Activated B cell treated with CpG ODN at 0.5 μM for 24 hours (primary cell): Measurements from ENCODE around the gene WNT9A. TPM values are rescaled to one million over a fixed set of nuclear protein-coding genes. Genes with fewer than 3 reads are reported as not detected.

Experiments
- ATAC-seq: fragments of 200-7000 bp; cut with Tn5 transposase; one replicate; pipeline ENCODE4 v1.10.0; 2021; ENCODE audit warnings: low read depth, mild to moderate bottlenecking, moderate library complexity
- CTCF ChIA-PET: fragments of 350-600 bp; sonication (Branson Sonifier 250); formaldehyde crosslinking; loops from one replicate; lab custom pipeline; 2021; ENCODE audit warnings: antibody characterized with exemption; lab: Charles Lee
- POLR2A ChIA-PET: fragments of 350-600 bp; sonication (Branson Sonifier 250); formaldehyde crosslinking; loops from one replicate; lab custom pipeline; 2021; ENCODE audit warnings: antibody characterized with exemption; lab: Charles Lee
- DNase-seq: peaks from one replicate; pipeline ENCODE4 v3.0.0; 2022
- H3K27ac Mint-ChIP-seq: one replicate; pipeline ENCODE4 v1.8.0; 2020; ENCODE audit warnings: mixed read lengths
- H3K27me3 Mint-ChIP-seq: one replicate; pipeline ENCODE4 v1.8.0; 2021; ENCODE audit warnings: mixed read lengths
- H3K36me3 Mint-ChIP-seq: one replicate; pipeline ENCODE4 v1.8.0; 2021; ENCODE audit warnings: low read depth, mixed read lengths
- H3K4me1 Mint-ChIP-seq: one replicate; pipeline ENCODE4 v1.8.0; 2021; ENCODE audit warnings: mixed read lengths
- H3K4me3 Mint-ChIP-seq: one replicate; pipeline ENCODE4 v1.8.0; 2020; ENCODE audit warnings: mild to moderate bottlenecking, mixed read lengths
- H3K9me3 Mint-ChIP-seq: one replicate; pipeline ENCODE4 v1.8.0; 2020; ENCODE audit warnings: mixed read lengths
- intact Hi-C: fragments of 100-400 bp; cut with micrococcal nuclease; formaldehyde crosslinking; loops from one replicate; pipeline ENCODE4 v1.15.1; 2024
- total RNA-seq: library from RNA; stranded (reverse); gene quantifications from 2 replicates; pipeline ENCODE4 v1.2.3, GENCODE V29; 2022
- TF ChIP-seq, protein P1 (sequence below): fragments of 200-600 bp; IDR thresholded peaks from one replicate; pipeline ENCODE4 v1.8.0; 2022; ENCODE audit warnings: antibody characterized with exemption, mild to moderate bottlenecking

Gene WNT9A
- total RNA-seq, 1 donor from 2014 or later, result not detected

DNA sequence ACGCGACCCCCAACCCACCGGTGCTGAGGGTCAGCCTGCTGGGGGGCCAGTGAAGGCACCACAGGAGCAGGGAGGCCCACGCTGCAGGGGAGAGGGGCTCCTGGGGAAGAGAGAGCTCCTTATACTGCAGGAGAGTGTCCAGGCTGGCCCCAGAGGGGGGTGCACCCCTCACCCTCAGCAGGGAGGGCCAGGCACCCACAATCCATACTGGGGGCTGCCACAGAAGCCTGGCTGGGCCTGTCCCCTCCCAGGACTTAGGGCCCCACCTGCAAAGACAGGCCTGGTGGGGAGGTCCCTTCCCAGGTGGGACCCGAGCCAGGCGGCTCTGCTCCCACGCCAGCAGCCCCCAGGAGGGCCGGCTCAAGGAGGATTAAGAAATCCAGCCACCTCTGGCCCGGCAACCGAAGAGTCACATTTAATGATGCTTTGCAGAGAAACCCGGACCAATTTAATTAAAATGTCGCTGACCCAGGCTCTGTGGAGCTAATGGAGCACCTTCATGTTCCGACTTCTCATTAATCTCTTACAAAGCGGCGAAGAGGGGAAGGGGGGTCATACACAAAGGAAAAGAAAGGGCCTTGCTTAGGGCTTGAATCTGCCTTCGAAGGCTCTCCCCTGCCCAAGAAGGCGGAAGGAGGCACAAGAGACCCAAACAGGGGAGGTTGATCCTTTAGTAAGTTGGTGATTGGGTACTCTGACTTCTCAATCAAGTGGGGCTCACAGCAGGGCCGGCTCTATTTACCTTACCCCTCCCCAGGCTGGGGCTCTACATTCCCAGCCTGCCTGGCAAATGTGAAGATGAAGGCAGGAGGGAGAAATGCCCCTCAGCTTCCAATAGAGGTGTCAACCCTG, 25.0 kb downstream of the WNT9A start:
- POLR2A ChIA-PET, result no interaction called here
- Mint-ChIP-seq H3K4me3 (no peak overlapping the region), H3K9me3 (no peaks in the 10 kb centered on the region), H3K4me1 (no peaks in the 10 kb centered on the region), H3K27ac (no peak overlapping the region), H3K27me3 (no peaks in the 10 kb centered on the region), H3K36me3 (no peaks in the 10 kb centered on the region)
- TF ChIP-seq, protein P1, sequence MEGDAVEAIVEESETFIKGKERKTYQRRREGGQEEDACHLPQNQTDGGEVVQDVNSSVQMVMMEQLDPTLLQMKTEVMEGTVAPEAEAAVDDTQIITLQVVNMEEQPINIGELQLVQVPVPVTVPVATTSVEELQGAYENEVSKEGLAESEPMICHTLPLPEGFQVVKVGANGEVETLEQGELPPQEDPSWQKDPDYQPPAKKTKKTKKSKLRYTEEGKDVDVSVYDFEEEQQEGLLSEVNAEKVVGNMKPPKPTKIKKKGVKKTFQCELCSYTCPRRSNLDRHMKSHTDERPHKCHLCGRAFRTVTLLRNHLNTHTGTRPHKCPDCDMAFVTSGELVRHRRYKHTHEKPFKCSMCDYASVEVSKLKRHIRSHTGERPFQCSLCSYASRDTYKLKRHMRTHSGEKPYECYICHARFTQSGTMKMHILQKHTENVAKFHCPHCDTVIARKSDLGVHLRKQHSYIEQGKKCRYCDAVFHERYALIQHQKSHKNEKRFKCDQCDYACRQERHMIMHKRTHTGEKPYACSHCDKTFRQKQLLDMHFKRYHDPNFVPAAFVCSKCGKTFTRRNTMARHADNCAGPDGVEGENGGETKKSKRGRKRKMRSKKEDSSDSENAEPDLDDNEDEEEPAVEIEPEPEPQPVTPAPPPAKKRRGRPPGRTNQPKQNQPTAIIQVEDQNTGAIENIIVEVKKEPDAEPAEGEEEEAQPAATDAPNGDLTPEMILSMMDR, result no peak
- no peak for DNase-seq
- ATAC-seq, result no peak
- CTCF ChIA-PET, result no interaction called here
- intact Hi-C loops, result no loop called here

DNA sequence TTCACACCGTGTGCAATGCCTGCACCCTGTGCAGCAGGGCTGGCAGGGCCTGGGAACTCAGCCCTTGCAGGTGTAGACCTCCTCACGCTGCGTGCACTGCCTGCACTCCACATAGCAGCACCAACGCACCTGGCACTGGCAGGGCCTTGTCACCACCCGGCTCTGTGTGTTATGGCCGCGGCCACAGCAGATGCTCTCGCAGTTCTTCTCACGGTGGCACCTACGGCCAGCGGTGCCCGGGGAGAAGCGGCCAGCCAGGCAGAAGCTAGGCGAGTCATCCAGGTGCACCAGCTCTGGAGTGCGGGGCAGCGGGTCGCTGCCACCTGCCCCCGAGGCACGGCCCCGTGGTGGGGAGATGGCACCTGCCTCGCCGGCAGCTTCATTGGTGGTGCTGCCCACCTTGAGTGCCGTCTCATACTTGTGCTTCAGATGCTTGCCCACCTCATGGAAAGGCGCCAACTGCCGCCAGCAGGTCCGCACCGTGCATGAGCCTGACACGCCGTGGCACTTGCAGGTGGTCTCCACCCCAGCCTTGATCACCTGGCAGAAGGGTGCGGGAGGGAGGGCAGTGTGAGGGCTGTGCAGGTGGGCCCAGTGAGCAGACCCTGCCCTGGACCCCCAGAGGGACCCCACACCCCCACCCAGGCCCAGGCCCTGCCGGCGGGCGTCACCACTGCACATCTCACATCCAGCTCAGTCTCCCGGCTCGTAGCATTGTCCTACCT, 26.1 kb downstream of the WNT9A start:
- TF ChIP-seq, protein P1, result no peak
- no peaks in the 10 kb centered on the region for H3K4me1 Mint-ChIP-seq
- no peak overlapping the region for H3K4me3 Mint-ChIP-seq
- no peak for DNase-seq
- H3K27me3 Mint-ChIP-seq, result no peaks in the 10 kb centered on the region
- H3K27ac Mint-ChIP-seq, result no peak overlapping the region
- H3K36me3 Mint-ChIP-seq, result no peaks in the 10 kb centered on the region
- CTCF ChIA-PET, result no interaction called here
- ATAC-seq, result no peak
- H3K9me3 Mint-ChIP-seq, result no peaks in the 10 kb centered on the region
- intact Hi-C loops, result no loop called here
- POLR2A ChIA-PET, result no interaction called here

DNA sequence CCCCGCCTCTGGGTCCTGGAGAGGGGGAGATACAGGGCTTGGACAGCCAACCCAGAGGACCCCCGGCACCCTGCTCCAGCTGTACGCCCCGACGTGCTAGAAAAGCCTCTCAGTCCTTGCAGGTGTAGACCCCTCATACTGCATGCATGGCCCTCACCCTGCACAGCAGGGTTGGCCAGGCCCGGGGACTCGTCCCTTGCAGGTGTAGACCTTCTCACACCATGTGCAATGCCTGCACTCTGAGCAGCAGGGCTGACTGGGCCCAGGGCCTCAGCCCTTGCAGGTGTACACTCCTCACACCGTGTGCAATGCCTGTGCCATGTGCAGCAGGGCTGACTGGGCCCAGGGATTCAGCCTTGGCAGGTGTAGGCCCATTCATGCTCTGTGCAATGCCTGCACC, 26.8 kb downstream of the WNT9A start:
- TF ChIP-seq, protein P1, result no peak
- H3K36me3 Mint-ChIP-seq, result no peaks in the 10 kb centered on the region
- no peaks in the 10 kb centered on the region for H3K27me3 Mint-ChIP-seq
- intact Hi-C loops, result no loop called here
- H3K4me1 Mint-ChIP-seq, result no peaks in the 10 kb centered on the region
- H3K27ac Mint-ChIP-seq, result no peak overlapping the region
- CTCF ChIA-PET, result no interaction called here
- POLR2A ChIA-PET, result no interaction called here
- DNase-seq, result no peak
- H3K4me3 Mint-ChIP-seq, result no peak overlapping the region
- no peaks in the 10 kb centered on the region for H3K9me3 Mint-ChIP-seq
- ATAC-seq, result no peak

DNA sequence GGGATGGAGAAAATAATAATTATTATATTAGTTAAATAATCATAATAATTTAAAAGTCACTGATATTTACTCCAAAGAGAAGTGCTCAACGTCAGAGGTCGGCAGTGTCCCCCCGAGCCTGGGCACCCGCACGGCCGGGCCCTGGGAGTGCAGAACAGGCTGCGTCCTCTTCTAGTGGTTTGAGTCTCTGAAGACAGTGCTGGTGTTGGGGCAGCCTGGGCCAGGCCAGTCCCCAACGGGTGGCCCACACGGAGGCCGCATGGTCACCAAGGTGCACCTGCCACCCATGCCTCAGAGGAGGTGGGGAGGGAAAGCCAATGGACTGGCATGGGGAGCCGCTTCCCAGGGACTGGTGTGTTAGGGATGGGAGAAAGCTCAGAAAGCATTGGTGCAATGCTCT, 27.3 kb downstream of the WNT9A start:
- CTCF ChIA-PET, result no interaction called here
- intact Hi-C loops, result no loop called here

DNA sequence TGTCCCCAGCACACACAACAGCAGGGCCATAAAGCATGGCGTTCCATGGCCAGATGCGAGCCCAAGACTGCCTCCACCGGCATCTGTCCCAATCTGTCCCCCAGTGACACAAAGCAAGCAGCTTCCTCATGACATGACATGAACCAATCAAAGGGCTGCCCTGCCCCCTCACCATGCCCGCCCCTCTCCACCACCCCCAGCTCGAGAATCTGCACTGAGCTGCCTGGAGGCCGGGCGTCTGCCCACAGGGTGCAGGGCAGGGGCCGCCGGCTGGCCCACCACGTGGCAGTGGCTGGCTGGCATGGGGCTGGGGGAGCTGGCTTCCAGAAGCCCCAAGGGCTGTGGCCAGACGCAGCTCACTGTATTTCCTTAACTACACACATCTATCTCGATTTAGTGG, 27.8 kb downstream of the WNT9A start:
- intact Hi-C loops, result no loop called here
- H3K27me3 Mint-ChIP-seq, result no peaks in the 10 kb centered on the region
- TF ChIP-seq, protein P1, result no peak
- H3K27ac Mint-ChIP-seq, result no peak overlapping the region
- ChIA-PET CTCF (no interaction called here), POLR2A (no interaction called here)
- no peak for DNase-seq
- H3K36me3 Mint-ChIP-seq, result no peaks in the 10 kb centered on the region
- H3K4me1 Mint-ChIP-seq, result no peaks in the 10 kb centered on the region
- no peaks in the 10 kb centered on the region for H3K9me3 Mint-ChIP-seq
- ATAC-seq, result no peak
- no peak overlapping the region for H3K4me3 Mint-ChIP-seq

More for the DNA sequence above, 27.3 kb downstream of the WNT9A start:
- no peaks in the 10 kb centered on the region for H3K4me1 Mint-ChIP-seq
- H3K36me3 Mint-ChIP-seq, result no peaks in the 10 kb centered on the region
- H3K4me3 Mint-ChIP-seq, result no peak overlapping the region
- no peaks in the 10 kb centered on the region for H3K27me3 Mint-ChIP-seq
- no peaks in the 10 kb centered on the region for H3K9me3 Mint-ChIP-seq
- DNase-seq, result no peak
- no peak overlapping the region for H3K27ac Mint-ChIP-seq
- POLR2A ChIA-PET, result no interaction called here
- TF ChIP-seq, protein P1, result no peak
- no peak for ATAC-seq
